ENCODE data around the gene TBC1D2B. TPM values are rescaled to one million over a fixed set of nuclear protein-coding genes. Genes with fewer than 3 reads are reported as not detected.
"Not testable (repeated sequence)": the region's sequence is repeated elsewhere in the genome, so short reads cannot be mapped to it uniquely, and the experiment has no call there.

TBC1D2B gene
- total RNA-seq, 4 donors from 2014 or later, result 32.4 to 41.7 (median 35.3) TPM

DNA sequence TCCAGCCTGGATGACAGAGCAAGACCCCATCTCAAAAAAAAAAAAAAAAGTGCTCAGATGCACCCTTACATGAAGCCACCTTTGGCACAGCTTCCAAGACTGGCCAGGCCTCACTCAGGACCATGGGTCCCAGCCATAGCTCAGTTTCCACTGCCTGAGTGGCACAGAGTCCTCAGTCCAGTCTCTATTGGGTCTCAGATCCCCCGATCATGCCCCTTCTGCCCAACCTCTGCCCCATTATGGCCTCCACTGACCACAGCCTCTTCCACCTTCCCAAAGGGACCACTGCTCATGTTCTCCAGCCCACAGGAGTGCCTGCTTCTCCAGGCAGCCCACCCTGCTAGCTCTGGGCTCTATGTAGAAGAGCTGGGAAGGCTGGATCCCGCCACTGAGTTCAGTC is 127.0 kb downstream of the TBC1D2B start:
- peak in 1 of 2 donors; percentile 71 for DNase-seq (ENCODE audit: low spot score in 2 of 2)
- intact Hi-C loops (cut with DNase I; ENCODE audit: low total_unique reads); H3K4me3 ChIP-seq (ENCODE audit: low read depth, poor library complexity, severe bottlenecking): not testable (repeated sequence)
- 100% methylated on average over 1 of the region's 2 CpGs for WGBS, 2 donors

DNA sequence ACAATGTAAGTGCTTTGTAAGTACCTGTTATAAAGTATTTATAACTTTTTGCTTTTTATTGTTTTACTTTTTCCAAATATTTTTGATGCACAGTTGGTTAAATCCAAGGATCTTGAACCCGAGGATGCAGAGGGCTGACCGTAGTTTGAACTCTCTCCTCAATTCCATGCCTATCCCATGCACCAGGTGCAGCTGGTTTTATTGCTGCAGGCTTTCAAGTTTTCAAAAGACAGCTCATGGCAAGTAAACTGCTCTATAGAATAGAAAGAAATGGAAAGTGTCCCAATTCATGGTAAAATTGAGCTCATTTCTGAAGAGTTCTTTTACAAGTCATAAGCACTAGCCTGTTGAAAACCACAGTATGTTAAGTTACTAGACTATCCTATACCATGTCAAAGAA is 131.9 kb downstream of the TBC1D2B start:
- intact Hi-C loops (cut with DNase I; ENCODE audit: low total_unique reads), result no loop called here
- peak in 1 of 2 donors; percentile 5 for DNase-seq (ENCODE audit: low spot score in 2 of 2)
- WGBS, 2 donors, result 84 to 91% methylated on average over 2 of the region's 2 CpGs
- H3K4me3 ChIP-seq (ENCODE audit: low read depth, poor library complexity, severe bottlenecking), result no peak overlapping the region
- no peak for TF ChIP-seq POLR2A (IDR thresholded peaks at IDR 0.05)
- TF ChIP-seq, protein P1, sequence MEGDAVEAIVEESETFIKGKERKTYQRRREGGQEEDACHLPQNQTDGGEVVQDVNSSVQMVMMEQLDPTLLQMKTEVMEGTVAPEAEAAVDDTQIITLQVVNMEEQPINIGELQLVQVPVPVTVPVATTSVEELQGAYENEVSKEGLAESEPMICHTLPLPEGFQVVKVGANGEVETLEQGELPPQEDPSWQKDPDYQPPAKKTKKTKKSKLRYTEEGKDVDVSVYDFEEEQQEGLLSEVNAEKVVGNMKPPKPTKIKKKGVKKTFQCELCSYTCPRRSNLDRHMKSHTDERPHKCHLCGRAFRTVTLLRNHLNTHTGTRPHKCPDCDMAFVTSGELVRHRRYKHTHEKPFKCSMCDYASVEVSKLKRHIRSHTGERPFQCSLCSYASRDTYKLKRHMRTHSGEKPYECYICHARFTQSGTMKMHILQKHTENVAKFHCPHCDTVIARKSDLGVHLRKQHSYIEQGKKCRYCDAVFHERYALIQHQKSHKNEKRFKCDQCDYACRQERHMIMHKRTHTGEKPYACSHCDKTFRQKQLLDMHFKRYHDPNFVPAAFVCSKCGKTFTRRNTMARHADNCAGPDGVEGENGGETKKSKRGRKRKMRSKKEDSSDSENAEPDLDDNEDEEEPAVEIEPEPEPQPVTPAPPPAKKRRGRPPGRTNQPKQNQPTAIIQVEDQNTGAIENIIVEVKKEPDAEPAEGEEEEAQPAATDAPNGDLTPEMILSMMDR (IDR thresholded peaks at IDR 0.05), result no peak

Other genes with a start within 250 kb of the TBC1D2B start
- not detected for gene SH2D7, start 14.8 kb upstream of the TBC1D2B start, total RNA-seq
- gene CIB2, start 53.7 kb upstream of the TBC1D2B start, total RNA-seq, result 10 to 100 TPM in 2 of 4 donors, 1 to 10 TPM in 2; 6.6 to 16.2 (median 10.9) TPM
- gene IDH3A, start 71.7 kb upstream of the TBC1D2B start, total RNA-seq, result 10 to 100 TPM; 51.0 to 77.2 (median 60.8) TPM
- 100 to 1,000 TPM in 1 of 4 donors, 10 to 100 TPM in 3; 75.9 to 131 (median 92.8) TPM for gene ACSBG1, start 156.9 kb upstream of the TBC1D2B start, total RNA-seq
- gene DNAJA4, start 186.9 kb upstream of the TBC1D2B start, total RNA-seq, result 10 to 100 TPM; 36.9 to 66.8 (median 48.6) TPM
- gene SKIC8, start 221.9 kb upstream of the TBC1D2B start, total RNA-seq, result 10 to 100 TPM; 55.2 to 62.2 (median 59.4) TPM

All from lower leg skin (tissue), 4 donors.